HG03196 (cell line): ENCODE data around the gene TMEM50B.
"Not testable (repeated sequence)": the region's sequence is repeated elsewhere in the genome, so short reads cannot be mapped to it uniquely, and the experiment has no call there.

ENCODE experiments used
- ATAC-seq: cut with Tn5 transposase; IDR thresholded peaks from one replicate; pipeline ENCODE4 v1.9.1; 2021; ENCODE audit not compliant: unreplicated experiment

Gene TMEM50B

DNA sequence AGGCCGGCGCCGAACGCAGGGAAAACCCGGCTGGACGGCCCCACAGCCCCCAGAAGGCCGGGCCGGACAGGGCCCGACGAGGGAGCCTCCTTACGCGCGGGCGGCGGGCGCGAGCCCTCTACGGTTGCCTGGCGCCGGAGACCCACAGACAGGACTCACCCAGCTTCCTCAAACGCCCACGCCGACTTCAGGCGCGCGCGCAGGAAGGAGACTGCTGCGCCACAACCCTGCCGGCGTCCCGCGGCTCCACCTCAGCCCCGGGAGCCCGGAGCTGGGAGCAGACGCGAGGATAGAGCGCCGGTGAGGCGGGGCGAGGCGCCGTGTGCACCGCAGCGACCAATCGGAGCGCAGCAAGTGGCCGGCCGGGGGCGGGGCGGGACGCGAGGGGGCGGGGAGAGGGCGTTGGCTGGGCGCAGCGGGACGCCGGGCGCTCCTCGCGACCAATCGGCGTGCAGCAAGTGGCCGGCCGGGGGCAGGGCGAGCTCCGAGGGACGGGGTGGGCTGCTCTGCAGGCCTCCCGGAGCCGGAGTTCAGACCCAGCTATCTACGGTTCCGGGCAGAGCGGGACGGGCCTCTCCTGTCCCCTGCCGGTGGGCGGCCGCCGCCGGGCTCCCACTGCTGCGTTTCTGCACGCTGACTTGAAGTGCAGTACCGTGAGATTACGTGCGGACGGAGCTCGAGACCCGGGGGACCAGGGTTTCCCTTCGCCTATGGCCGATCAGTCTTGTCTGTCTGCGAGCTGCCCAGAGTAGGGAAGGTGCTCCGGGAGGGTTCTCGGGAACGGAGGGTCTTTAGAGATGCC is at the start of gene TMEM50B:
Gene TMEM50B (minus strand): TSS at position 296 of the 802 bp plus-strand sequence. CDS start 11,089 bp downstream, outside the sequence.
- peak; percentile 89 for ATAC-seq

- ATAC-seq, result no peak
Observed at GRCh38 chr21:33522953-33523349, 43.2 kb upstream of the TMEM50B start.

DNA sequence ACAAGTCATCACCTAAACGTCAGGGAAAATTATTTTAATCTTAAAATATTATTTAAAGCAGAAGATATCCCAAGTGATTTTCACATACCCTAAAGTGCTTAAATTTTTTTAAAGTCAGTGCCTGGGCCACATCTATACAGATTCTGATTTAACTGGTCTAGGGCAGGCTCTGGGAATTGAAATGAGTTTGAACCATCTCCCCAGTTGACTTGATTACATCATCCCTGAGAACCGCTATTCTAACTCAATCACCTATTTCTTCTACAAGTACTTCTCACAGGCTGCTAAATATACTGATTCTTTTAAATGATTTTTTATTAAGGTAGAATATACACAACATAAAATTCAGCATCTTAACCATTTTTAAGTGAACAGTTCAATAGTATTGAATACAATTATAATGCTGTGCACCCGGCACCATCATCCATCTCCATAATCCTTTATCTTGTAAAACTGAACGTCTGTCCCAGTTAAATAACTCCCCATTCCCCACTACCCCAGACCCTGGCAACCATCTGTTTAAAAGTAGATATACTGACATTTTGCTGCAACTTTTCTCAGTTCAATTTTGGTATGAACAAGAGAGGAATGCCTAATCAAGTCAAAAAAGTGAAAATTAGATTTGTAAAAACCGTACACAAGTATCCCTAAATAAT is 42.7 kb upstream of the TMEM50B start:
- no peak for ATAC-seq

DNA sequence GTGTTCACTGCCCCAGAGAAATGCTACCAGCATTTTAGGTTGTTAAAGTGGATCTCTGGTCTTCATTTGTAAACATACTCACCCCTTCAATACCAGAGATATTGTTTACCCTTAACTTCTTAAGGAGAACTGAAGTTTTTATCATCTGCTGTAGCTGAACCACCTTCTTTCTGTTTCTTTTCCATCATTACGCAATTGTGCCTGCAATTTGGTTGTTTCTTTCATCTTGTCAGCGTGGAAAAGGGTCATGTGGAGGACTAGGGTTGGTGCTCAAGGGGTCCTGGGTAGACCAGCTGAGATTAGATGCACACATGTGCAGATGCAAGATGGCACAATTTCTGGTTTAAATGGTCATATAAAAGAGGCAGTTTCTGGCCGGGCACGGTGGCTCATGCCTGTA is 39.1 kb upstream of the TMEM50B start:
- no peak for ATAC-seq

DNA sequence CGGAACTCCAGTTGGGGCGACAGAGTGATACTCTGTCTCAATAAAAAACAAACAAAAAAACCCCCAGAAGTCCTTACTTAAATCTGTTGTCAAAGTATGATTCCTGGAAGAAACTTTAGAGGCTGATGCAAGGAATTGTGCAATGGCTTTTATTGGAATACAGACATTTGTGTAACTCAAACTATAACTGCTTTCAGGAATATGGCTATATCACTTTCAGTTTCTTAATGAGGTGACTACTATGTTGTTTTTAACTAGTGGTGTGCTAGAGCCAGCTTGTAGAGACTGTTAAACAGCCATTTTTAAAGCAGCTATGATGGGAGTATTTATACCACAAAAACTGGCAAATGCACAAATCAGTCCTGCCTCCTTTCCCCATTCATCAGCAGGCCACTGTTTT is 34.5 kb upstream of the TMEM50B start:
- no peak for ATAC-seq

DNA sequence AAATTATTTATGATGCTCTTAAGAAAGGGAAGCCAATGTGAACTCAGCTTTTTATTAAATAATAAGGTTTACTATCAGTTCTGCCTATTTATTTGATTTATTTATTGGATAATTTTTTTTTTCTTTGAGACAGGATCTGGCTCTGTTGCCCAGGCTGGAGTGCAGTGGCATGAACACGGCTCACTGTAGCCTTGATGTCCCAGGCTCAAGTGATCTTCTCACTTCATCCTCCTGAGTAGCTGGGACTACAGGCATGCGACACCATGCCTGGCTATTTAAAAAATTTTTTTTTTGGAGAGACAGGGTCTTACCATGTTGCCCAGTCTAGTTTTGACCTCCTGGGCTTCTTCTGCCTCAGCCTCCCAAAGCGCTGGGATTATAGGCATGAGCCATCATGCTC is 32.7 kb upstream of the TMEM50B start:
- no peak for ATAC-seq

GRCh38 chr21:33511639-33512038 is 31.9 kb upstream of the TMEM50B start:
- no peak for ATAC-seq

DNA sequence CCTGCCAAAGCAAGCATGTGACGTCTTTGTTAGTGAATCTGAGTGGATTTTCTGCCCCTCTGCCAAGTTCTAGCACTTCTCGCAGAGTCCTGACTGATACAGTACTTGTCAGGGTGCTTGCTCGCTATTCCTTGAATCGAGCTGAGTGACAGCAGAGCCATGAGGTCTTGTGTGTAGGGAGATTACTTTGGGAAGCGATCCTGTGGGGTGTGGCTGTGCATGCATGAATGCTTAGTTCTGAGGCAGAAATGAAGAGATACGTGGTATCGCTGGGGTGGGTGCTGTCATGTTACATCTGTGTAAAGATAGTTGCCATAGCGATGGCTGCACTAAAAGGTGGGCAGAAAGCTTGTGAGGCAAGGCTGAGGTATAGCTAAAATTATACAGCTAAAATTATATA is 31.1 kb upstream of the TMEM50B start:
- no peak for ATAC-seq

DNA sequence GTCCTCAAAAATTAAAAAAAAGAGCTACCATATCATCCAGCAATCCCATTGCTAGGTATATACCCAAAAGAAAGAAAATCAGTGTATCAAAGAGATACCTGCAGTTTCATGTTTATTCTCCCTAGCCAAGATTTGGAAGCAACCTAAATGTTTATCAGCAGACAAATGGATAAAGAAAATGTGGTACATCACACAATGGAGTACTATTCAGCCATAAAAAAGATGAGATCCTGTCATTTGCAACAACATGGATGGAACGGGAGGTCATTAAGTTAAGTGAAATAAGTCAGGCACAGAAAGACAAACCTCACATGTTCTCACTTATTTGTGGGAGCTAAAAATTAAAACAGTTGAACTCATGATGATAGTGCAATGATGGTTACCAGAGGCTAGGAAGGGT is 27.2 kb upstream of the TMEM50B start:
- ATAC-seq, result not testable (repeated sequence)

DNA sequence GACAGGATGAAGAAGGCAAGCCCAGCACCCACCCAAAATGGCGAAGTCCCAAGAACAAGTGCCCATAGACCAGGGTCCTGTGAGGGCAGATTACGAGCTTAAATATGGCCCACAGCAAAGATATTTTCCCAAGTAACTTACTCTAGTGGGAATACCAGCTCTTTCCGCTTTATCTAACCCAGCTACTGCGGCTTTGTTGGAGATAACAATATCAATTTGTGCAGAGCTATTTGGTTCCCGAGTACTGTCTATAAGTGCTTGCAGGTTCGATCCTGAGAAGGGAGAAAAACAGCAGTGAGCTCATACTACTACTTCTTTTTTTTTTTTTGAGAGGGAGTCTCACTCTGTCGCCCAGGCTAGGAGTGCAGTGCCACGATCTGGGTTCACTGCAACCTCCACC is 26.1 kb upstream of the TMEM50B start:
- ATAC-seq, result no peak

- ATAC-seq, result no peak
Observed at GRCh38 chr21:33496345-33496744, 16.6 kb upstream of the TMEM50B start.

GRCh38 chr21:33495743-33496142 is 16.0 kb upstream of the TMEM50B start:
- no peak for ATAC-seq

- no peak for ATAC-seq
Observed at GRCh38 chr21:33493756-33494155, 14.0 kb upstream of the TMEM50B start.

GRCh38 chr21:33492571-33492970 is 12.8 kb upstream of the TMEM50B start:
- ATAC-seq, result no peak

- peak; percentile 92 for ATAC-seq
Observed at GRCh38 chr21:33491373-33492102, 11.8 kb upstream of the TMEM50B start, which contains the start of gene DNAJC28. DNAJC28 (minus strand) TSS chr21:33491716; CDS start chr21:33489393, 2,323 bp downstream.

DNA sequence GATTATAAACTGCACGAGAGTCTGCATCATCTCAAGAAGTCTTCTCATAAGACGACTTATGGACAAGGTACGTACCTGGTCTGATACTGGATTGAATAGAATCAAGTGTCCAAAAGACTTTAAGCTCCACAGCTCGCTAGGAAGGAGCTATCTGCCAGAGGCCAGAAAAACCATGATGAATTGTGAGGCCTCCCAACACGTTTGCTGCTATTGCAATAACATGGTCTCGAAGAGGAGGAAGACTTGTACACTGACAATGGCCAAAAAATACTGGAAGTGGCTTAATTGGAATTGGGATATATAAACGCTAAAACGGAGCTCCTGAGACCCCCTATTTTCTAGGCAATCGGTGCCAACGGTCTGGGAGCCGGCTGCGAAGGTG is 11.2 kb upstream of the TMEM50B start:
- no peak for ATAC-seq

DNA sequence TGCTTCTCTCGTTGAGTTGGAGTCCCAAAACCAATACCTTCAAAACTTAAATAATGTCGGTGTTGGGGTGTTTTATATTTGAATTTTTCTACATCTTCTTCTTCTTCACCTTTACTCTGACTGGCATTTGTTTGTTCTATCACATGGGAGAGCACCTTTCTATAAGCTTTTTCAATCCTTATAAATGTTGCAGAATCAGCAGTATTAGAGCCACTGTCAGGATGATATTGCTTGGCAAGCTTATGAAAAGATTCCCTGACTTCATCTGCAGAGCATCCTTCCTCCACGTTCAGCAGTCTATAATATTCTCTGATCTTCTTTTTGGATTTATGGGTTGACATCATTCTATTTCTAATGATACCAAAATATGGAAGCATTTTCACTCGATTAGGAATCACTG is 9.2 kb upstream of the TMEM50B start:
- no peak for ATAC-seq

GRCh38 chr21:33487996-33488395 is 8.2 kb upstream of the TMEM50B start:
- no peak for ATAC-seq

- no peak for ATAC-seq
Observed at GRCh38 chr21:33481314-33481943, 1.7 kb upstream of the TMEM50B start.

GRCh38 chr21:33480481-33481103 is 818 bp upstream of the TMEM50B start:
- no peak for ATAC-seq
